Measurements from ENCODE around the gene WDR82.

The WDR82 gene

GRCh38 chr3:52253314-52254304 lies 24.8 kb downstream of the WDR82 start:
- DNase-seq, result peak; percentile 93 to 96 (median 95)

DNA sequence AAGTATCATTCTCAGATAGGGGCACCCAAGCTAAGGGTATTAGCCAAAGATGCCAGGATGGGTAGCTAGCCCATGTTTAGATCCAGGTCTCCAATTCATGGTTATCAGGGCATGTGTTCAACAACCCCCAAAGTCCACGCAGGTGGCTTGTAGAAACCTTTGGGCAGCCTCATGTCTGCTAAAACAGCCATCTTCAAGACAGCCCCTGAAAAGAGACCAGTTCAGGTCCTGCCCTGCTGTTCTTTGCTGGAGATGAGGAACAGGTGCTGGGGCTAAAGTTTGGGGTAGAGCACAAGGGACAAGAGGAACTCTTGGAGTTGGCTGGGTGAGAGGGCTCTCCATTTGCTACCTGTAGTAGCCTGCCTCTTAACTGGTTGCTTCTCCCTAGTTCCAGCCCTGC lies 28.3 kb downstream of the WDR82 start:
- DNase-seq, result no peak

- DNase-seq, result no peak
Observed at GRCh38 chr3:52249683-52250082, 28.8 kb downstream of the WDR82 start.

- no peak for DNase-seq
Observed at GRCh38 chr3:52248816-52249547, 29.5 kb downstream of the WDR82 start.

DNA sequence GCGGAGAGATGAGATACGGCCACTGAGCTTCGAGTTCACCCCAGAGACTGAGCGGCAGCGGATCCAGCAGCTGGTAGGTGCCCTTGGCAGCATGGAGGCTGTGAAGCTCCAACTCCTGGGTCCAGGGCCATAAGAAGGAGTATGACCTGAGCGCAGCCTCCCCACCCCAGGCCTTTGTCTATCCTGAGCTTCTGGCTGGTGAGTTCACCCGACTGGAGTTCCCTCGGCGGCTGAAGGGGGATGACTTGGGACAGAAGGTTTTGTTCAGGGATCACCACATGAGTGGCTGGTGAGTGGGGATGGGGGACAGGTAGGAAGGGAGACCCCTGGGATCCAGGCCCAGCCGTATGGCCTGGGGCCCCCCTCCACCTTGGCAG lies 30.3 kb downstream of the WDR82 start:
- DNase-seq, result no peak

DNA sequence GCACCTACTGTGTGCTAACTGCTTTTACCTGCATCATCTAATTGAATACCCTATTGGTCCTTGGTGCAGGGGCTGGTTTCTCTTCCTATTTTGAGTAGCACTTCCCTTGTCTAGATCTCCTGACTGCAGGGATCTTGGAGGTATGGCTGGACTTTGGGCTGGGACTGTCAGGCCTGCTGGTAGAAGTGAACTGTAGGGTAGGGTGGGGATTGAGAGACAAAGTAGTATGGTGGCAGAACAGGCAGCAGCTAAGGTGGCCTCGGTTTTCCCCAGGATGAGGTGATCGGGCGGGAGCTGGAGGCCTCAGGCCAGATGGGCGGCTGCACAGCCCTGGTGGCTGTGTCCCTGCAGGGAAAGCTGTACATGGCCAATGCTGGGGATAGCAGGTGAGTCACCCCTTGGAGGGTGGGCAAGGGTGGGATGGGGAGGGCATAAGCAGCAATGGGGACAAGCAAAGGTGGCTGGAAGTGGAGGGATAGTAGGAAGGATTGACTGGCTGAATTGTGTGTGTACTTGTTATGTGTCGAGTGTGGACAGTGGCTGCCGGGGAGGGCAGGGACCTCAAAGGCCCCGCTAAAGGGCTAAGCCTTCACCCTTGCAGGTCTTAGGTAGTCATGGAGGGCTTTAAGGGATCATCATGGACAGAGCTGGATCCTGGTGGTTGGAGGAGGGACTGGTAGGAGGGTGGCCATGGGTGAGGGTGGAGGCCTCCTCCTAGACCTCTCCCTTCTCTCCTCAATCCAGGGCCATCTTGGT lies 30.9 kb downstream of the WDR82 start:
- peak in 2 of 3 donors; percentile 21 to 41 for DNase-seq

GRCh38 chr3:52246728-52247408 lies 31.6 kb downstream of the WDR82 start:
- DNase-seq, result peak; percentile 60 to 74 (median 65)

DNA sequence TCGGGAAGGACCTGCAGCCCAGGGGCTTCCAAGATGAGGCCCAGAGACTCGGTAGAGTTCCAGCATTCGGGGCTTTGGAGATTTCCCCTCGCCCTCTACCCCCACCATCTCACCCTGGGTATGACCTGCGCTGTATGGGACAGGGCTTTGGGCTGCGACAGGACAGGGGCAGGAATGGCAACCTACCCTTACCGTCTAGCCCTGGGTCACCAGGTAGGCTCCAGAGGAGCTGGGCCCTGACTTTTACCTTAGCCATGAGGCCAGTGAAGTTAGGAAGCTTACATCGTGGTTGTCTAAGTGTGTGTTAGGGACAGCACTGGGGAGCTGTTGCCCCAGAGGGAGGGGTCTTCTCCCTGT lies 32.2 kb downstream of the WDR82 start:
- DNase-seq, result no peak

GRCh38 chr3:52245322-52246263 lies 32.9 kb downstream of the WDR82 start, which contains the start of gene PPM1M:
TSS of gene PPM1M (plus strand) at chr3:52245759. CDS start at chr3:52245825, 66 bp downstream.
- DNase-seq, result peak; percentile 64 to 77 (median 69)

- DNase-seq, result peak; percentile 94 to 98 (median 96)
Observed at GRCh38 chr3:52243791-52244628, 34.4 kb downstream of the WDR82 start.

GRCh38 chr3:52242039-52242438 lies 36.4 kb downstream of the WDR82 start:
- DNase-seq, result no peak

DNA sequence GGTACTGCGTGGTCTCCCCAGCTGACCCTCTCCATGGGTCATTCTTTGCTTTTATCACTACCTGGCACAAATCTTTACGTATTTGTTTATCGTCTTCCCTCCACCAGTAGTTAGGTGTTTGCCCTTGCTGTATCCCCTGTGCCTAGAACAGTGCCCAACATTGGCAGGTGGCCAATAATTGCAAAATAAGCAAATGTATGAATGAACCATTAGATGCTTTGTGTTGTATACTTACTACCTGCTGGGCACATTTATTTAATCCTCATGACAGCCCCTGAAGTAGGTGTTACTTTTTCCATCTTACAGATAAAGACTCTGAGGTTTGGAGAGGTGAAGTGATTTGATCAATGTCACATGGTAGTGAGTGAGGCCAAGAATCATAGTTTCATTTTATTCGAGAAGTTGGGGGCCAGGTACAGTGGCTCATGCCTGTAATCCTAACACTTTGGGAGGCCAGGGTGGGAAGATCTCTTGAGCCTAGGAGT lies 37.5 kb downstream of the WDR82 start:
- no peak for DNase-seq

- peak; percentile 77 to 82 (median 78) for DNase-seq
Observed at GRCh38 chr3:52240059-52240885, 38.2 kb downstream of the WDR82 start.

GRCh38 chr3:52238761-52239701 lies 39.4 kb downstream of the WDR82 start, which contains the start of gene TWF2:
TSS of gene TWF2 (minus strand) at chr3:52239158. CDS start at chr3:52239016, 142 bp downstream.
- peak; percentile 83 to 95 (median 89) for DNase-seq

GRCh38 chr3:52238193-52238760 lies 40.2 kb downstream of the WDR82 start:
- peak; percentile 75 to 78 (median 78) for DNase-seq

DNA sequence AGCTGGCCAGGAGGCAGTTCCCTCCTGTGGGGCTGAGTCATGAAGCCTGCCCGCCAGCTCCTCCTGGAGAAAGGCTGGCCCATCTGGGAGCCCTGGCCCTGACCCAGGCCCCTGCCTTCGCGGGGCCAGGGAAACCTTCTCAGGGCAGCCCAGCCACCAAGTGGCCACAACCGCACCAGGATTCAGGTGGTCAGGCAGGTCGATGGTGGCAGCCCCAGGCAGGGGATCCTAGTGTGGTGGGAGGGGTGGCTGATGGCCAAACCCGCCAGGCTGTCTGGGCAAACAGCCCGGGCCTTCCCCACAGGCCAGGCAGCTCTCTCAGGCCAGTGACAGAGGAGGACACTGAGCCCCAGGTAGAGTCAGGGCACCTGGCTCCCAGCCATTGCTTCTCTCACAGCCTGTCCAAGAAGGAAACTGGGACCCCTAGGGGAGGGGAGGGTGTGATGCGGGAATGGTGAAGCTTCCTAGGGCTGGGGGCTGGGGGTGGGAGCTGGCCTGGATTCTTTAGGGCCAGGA lies 40.7 kb downstream of the WDR82 start:
- DNase-seq, result peak; percentile 86 to 89 (median 88)

GRCh38 chr3:52237006-52237656 lies 41.3 kb downstream of the WDR82 start:
- no peak for DNase-seq
